HFFc6 (cell line): Measurements from ENCODE around the gene CAMK2N2. TPM values are rescaled to one million over a fixed set of nuclear protein-coding genes. Genes with fewer than 3 reads are reported as not detected.

Source experiments
- DNase-seq: peaks from one replicate; pipeline ENCODE4 v3.0.0-alpha.2; 2018
- H3K27ac Mint-ChIP-seq: 2 replicates; pipeline ENCODE4 v1.8.0; 2020; ENCODE audit warnings: mild to moderate bottlenecking, mixed read lengths
- H3K27me3 Mint-ChIP-seq: 2 replicates; pipeline ENCODE4 v1.8.0; 2021; ENCODE audit warnings: mild to moderate bottlenecking, moderate library complexity, mixed read lengths; ENCODE audit not compliant: insufficient read depth
- H3K36me3 Mint-ChIP-seq: 2 replicates; pipeline ENCODE4 v1.8.0; 2021; ENCODE audit warnings: low read depth, mixed read lengths
- H3K4me1 Mint-ChIP-seq: 2 replicates; pipeline ENCODE4 v1.8.0; 2020; ENCODE audit warnings: low read depth, mixed read lengths
- H3K4me3 Mint-ChIP-seq: 2 replicates; pipeline ENCODE4 v1.8.0; 2020; ENCODE audit warnings: mild to moderate bottlenecking, moderate library complexity, mixed read lengths
- H3K9me3 Mint-ChIP-seq: 2 replicates; pipeline ENCODE4 v1.8.0; 2020; ENCODE audit warnings: mild to moderate bottlenecking, mixed read lengths
- CTCF ChIP-seq: fragments of 200-600 bp; sonication (generic); IDR thresholded peaks from 2 replicates; pipeline ENCODE4 v1.5.0; 2021; ENCODE audit warnings: antibody characterized with exemption, mild to moderate bottlenecking
- microRNA-seq: library from miRNA; unstranded; fragments of <30 nt; microRNA quantifications from one replicate; pipeline ENCODE4, GENCODE V29; 2019
- total RNA-seq, 6 experiments: library from RNA; stranded (reverse); fragmentation: NEBNext Ultra II Directional; extraction: Animal tissue kit (Norgen Biotek cat#: 25700); gene quantifications; 2 replicates in 1 of 6; 3 replicates in 5 of 6; pipeline ENCODE4 v1.2.3, GENCODE V29; 2021

The CAMK2N2 gene
- total RNA-seq, 6 experiments from 2014 or later: 2.7 to 6.0 (median 3.4) TPM

DNA sequence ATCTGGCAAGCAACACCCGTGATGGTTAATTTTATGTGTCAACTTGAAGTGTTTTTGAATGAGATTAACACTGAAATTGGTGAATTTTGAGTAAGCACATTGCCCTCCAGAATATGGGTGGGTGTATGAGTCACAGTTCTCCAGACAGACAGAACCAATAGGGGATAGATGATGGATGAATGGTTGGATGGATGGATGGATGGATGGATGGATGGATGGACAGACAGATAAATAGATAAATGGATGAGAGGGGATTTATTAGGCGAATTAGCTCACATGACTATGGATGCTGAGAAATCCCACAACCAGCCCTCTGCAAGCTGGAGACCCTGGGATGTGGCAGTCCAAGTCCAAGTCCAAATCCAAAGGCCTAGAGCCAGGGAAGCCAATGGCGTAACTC lies 37.4 kb downstream of the CAMK2N2 start:
- no peaks in the 10 kb centered on the region for H3K9me3 Mint-ChIP-seq
- DNase-seq: no peak
- no peak for TF ChIP-seq CTCF
- peaks cover 27% of the 10 kb centered on the region for H3K27me3 Mint-ChIP-seq
- H3K27ac Mint-ChIP-seq: no peak overlapping the region
- H3K4me1 Mint-ChIP-seq: no peaks in the 10 kb centered on the region
- H3K36me3 Mint-ChIP-seq: no peaks in the 10 kb centered on the region
- no peak overlapping the region for H3K4me3 Mint-ChIP-seq

DNA sequence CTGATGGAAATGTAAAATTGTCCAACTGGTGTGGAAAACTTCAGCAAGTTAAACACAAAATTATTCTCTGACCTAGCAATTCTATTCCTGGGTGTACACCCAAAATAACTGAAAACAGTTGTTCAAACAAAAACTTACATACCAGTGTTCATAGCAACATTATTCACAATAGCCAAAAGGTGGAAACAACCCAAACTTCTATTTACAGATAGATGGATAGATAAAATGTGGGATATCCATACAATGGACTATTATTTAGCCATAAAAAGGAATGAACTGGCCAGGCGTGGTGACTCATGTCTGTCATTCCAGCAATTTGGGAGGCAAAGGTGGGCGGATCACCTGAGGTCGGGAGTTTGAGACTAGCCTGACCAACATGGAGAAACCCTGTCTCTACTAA lies 38.8 kb downstream of the CAMK2N2 start:
- Mint-ChIP-seq H3K36me3 (no peaks in the 10 kb centered on the region), H3K27me3 (peaks cover 15% of the 10 kb centered on the region), H3K4me3 (no peak overlapping the region), H3K27ac (no peak overlapping the region), H3K9me3 (no peaks in the 10 kb centered on the region), H3K4me1 (no peaks in the 10 kb centered on the region)
- no peak for DNase-seq
- no peak for TF ChIP-seq CTCF

DNA sequence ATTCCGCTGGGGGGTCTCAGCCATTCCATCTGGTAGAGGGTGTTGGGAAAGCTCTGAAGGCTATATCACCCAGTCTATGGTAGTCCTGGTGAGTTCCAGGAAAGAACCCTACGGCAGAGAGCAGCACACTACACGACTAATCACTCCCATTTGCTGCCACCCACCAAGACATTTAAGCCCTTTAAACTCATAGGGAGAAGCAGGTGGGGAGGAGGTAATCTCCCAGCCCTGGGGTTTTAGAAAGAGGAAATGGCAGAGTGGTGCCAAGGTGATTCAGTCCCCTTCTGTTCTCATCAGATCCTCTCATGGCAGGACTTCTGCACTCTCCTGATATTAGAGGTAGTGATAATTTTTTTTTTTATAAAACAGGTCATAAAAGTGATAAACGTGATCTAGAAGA lies 42.5 kb downstream of the CAMK2N2 start:
- DNase-seq: no peak
- no peak overlapping the region for H3K4me3 Mint-ChIP-seq
- H3K27me3 Mint-ChIP-seq: no peaks in the 10 kb centered on the region; the same call in 1 of the 2 replicates
- H3K36me3 Mint-ChIP-seq: no peaks in the 10 kb centered on the region
- H3K27ac Mint-ChIP-seq: no peak overlapping the region
- no peaks in the 10 kb centered on the region for H3K9me3 Mint-ChIP-seq
- no peak for TF ChIP-seq CTCF
- H3K4me1 Mint-ChIP-seq: no peaks in the 10 kb centered on the region

GRCh38 chr3:184211718-184212117 lies 49.6 kb downstream of the CAMK2N2 start:
- no peak for DNase-seq
- no peaks in the 10 kb centered on the region for H3K36me3 Mint-ChIP-seq
- 0 out of 2 replicates have a peak, but pooled peaks cover 6% of the 10 kb centered on the region for H3K4me1 Mint-ChIP-seq
- no peak overlapping the region for H3K4me3 Mint-ChIP-seq
- no peak for TF ChIP-seq CTCF
- no peak overlapping the region for H3K27ac Mint-ChIP-seq
- H3K9me3 Mint-ChIP-seq: no peaks in the 10 kb centered on the region
- peaks cover 12% of the 10 kb centered on the region for H3K27me3 Mint-ChIP-seq

DNA sequence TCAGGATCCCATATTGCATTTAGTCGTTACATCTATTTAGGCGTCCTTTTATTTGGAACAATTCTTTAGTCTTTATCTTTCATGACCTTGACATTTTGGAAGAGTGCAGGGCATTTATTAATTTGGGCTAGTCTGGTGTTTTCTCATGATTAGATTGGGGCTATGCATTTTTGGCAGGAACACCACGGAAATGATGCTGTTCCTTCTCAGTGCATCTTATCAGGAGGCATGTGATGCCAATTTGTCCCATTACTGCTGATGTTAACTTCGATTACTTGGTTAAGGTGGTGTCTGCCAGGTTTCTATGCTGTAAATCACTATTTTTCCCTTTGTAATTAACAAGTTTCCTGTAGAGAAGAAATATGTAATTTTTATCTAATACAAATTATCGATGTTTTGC lies 50.1 kb downstream of the CAMK2N2 start:
- H3K9me3 Mint-ChIP-seq: no peaks in the 10 kb centered on the region
- no peak overlapping the region for H3K27ac Mint-ChIP-seq
- H3K4me3 Mint-ChIP-seq: no peak overlapping the region
- H3K27me3 Mint-ChIP-seq: peaks cover 16% of the 10 kb centered on the region
- H3K36me3 Mint-ChIP-seq: no peaks in the 10 kb centered on the region
- 0 out of 2 replicates have a peak, but pooled peaks cover 6% of the 10 kb centered on the region for H3K4me1 Mint-ChIP-seq
- DNase-seq: no peak
- TF ChIP-seq CTCF: no peak

Small RNAs within 50 kb of the gene (microRNA-seq; reads per million reads assigned to microRNA genes)
- not detected for gene MIR1224

Other genes starting within 250 kb of the CAMK2N2 start
- gene ABCC5, start 243.7 kb downstream of the CAMK2N2 start, total RNA-seq: 10 to 100 TPM; 16.6 to 19.6 (median 17.4) TPM
- not detected for gene HTR3D, start 229.8 kb downstream of the CAMK2N2 start, total RNA-seq
- gene HTR3C, start 208.5 kb downstream of the CAMK2N2 start, total RNA-seq: not detected
- gene HTR3E, start 164.5 kb downstream of the CAMK2N2 start, total RNA-seq: not detected
- 10 to 100 TPM; 27.5 to 33.1 (median 31.4) TPM for gene EIF2B5, start 126.2 kb downstream of the CAMK2N2 start, total RNA-seq
- gene DVL3, start 106.2 kb downstream of the CAMK2N2 start, total RNA-seq: 10 to 100 TPM; 59.2 to 73.5 (median 64.9) TPM
- gene AP2M1, start 86.7 kb downstream of the CAMK2N2 start, total RNA-seq: 100 to 1,000 TPM; 796 to 849 (median 832) TPM
- gene ABCF3, start 75.4 kb downstream of the CAMK2N2 start, total RNA-seq: 10 to 100 TPM; 53.3 to 70.9 (median 63.4) TPM
- gene VWA5B2, start 32.0 kb downstream of the CAMK2N2 start, total RNA-seq: not detected
- 10 to 100 TPM; 60.0 to 75.3 (median 69.5) TPM for gene ALG3, start 12.6 kb downstream of the CAMK2N2 start, total RNA-seq
- gene EEF1AKMT4, start 11.9 kb downstream of the CAMK2N2 start, total RNA-seq: 1 to 10 TPM; 3.3 to 4.8 (median 3.7) TPM
- gene ECE2, start 14.5 kb upstream of the CAMK2N2 start, total RNA-seq: not detected
- gene PSMD2, start 37.7 kb upstream of the CAMK2N2 start, total RNA-seq: 100 to 1,000 TPM; 620 to 777 (median 730) TPM
- 100 to 1,000 TPM; 522 to 605 (median 559) TPM for gene EIF4G1, start 53.1 kb upstream of the CAMK2N2 start, total RNA-seq
- gene FAM131A, start 76.0 kb upstream of the CAMK2N2 start, total RNA-seq: 10 to 100 TPM; 11.2 to 13.6 (median 11.9) TPM
- gene CLCN2, start 100.1 kb upstream of the CAMK2N2 start, total RNA-seq: 1 to 10 TPM; 3.4 to 5.1 (median 4.2) TPM
- gene POLR2H, start 100.2 kb upstream of the CAMK2N2 start, total RNA-seq: 10 to 100 TPM; 45.4 to 68.6 (median 50.1) TPM
- gene THPO, start 116.7 kb upstream of the CAMK2N2 start, total RNA-seq: not detected
- gene CHRD, start 118.5 kb upstream of the CAMK2N2 start, total RNA-seq: under 1 TPM in 4 of 6 experiments, not detected in 2; 0.09 to 0.31 (median 0.19) TPM